HL-60/S4 treated with retinoic acid at 250 ng/mL for 4 days and 3 days (cell line): ENCODE data around the gene WDR91.
"Not testable (repeated sequence)": the region's sequence is repeated elsewhere in the genome, so short reads cannot be mapped to it uniquely, and the experiment has no call there.

Source experiments
- in situ Hi-C: fragments of 300-500 bp; cut with MboI; formaldehyde crosslinking; loops from 2 replicates; pipeline ENCODE4 v1.7.0; 2022; ENCODE audit warnings: low sequenced_read_pairs

Gene WDR91

GRCh38 chr7:135234095-135234494, 22.8 kb upstream of the WDR91 start:
- in situ Hi-C loops = not testable (repeated sequence)

- in situ Hi-C loops = no loop called here
Observed at GRCh38 chr7:135233570-135233969, 22.2 kb upstream of the WDR91 start, which contains the start of gene STRA8. Gene STRA8, plus strand, starts transcription at chr7:135233838. Its CDS starts 6,687 bp downstream, at chr7:135240525.

GRCh38 chr7:135232720-135233119, 21.4 kb upstream of the WDR91 start:
- in situ Hi-C loops = no loop called here

GRCh38 chr7:135232087-135232486, 20.8 kb upstream of the WDR91 start:
- in situ Hi-C loops = no loop called here

GRCh38 chr7:135231686-135232085, 20.4 kb upstream of the WDR91 start:
- in situ Hi-C loops = no loop called here

GRCh38 chr7:135224027-135224426, 12.7 kb upstream of the WDR91 start:
- in situ Hi-C loops = no loop called here

- in situ Hi-C loops = no loop called here
Observed at GRCh38 chr7:135217645-135218509, 6.6 kb upstream of the WDR91 start.

- in situ Hi-C loops = no loop called here
Observed at GRCh38 chr7:135215698-135216097, 4.4 kb upstream of the WDR91 start.

GRCh38 chr7:135215180-135215579, 3.9 kb upstream of the WDR91 start:
- in situ Hi-C loops = no loop called here

GRCh38 chr7:135213831-135214230, 2.5 kb upstream of the WDR91 start:
- in situ Hi-C loops = no loop called here

GRCh38 chr7:135211946-135212685, 790 bp upstream of the WDR91 start:
- in situ Hi-C loops = not testable (repeated sequence)

- in situ Hi-C loops = no loop called here
Observed at GRCh38 chr7:135210888-135211178, 493 bp downstream of the WDR91 start.

GRCh38 chr7:135209225-135209834, 2.0 kb downstream of the WDR91 start:
- in situ Hi-C loops = no loop called here

GRCh38 chr7:135208102-135208793, 3.1 kb downstream of the WDR91 start:
- in situ Hi-C loops = no loop called here

- in situ Hi-C loops = no loop called here
Observed at GRCh38 chr7:135207406-135208101, 3.8 kb downstream of the WDR91 start.

- in situ Hi-C loops = no loop called here
Observed at GRCh38 chr7:135206941-135207391, 4.4 kb downstream of the WDR91 start.

- in situ Hi-C loops = no loop called here
Observed at GRCh38 chr7:135205850-135206249, 5.5 kb downstream of the WDR91 start.

- in situ Hi-C loops = no loop called here
Observed at GRCh38 chr7:135204876-135205275, 6.5 kb downstream of the WDR91 start.

GRCh38 chr7:135204341-135204749, 7.0 kb downstream of the WDR91 start:
- in situ Hi-C loops = no loop called here

- in situ Hi-C loops = no loop called here
Observed at GRCh38 chr7:135201350-135201749, 10.0 kb downstream of the WDR91 start.
